ENCODE data around the gene SIRT7.

GRCh38 chr17:81940538-81941483, 22.8 kb upstream of the SIRT7 start:
- TF ChIP-seq CTCF (IDR thresholded peaks at IDR 0.05) = no peak
- TF ChIP-seq POLR2A (IDR thresholded peaks at IDR 0.05) = no peak
